Nucleus accumbens (tissue), 56 donors: ENCODE measurements around the gene FHOD1.

Source experiments
- DNase-seq, 56 donors: peaks; one replicate each; lab custom pipeline; 2025; lab: John Stamatoyannopoulos, UW

The FHOD1 gene

DNA sequence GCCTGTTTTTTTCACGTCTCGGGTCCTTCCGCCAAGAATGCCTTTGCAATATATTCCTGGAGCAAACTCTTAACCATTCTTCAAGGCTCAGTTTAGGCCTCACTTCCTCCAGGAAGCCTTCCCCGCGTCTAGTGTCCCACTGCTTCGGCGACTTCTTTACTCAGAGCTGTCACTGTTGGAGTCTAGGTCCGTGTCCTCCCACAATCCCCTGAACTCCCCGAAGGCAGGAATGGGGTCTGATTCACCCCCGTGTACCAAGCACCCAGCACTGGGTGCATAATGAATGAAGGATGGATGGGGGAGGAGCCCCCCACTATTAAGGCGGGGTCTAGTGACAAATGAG is 64.0 kb downstream of the FHOD1 start:
- DNase-seq, result no peak

DNA sequence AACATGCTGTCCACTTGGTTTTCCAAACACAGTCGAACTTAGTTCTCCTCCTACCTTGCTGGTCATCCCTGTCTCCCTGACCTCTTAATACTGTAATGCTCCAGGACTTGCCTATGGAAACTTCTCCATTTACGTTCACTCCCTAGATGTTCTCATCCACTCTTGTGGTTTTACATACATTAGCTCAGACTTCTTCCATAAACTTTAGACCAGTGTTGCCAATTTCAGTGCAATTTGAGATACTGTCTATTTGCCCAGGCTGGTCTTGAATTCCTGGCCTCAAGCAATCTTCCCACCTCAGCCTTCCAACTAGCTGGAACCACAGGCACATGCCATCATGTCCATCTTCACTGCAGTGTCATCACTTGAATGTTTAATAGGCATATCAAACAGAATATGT is 65.0 kb downstream of the FHOD1 start:
- no peak for DNase-seq

- DNase-seq, result no peak
Measured at GRCh38 chr16:67181346-67181745, 65.9 kb downstream of the FHOD1 start.

GRCh38 chr16:67180166-67180565 is 67.1 kb downstream of the FHOD1 start:
- no peak for DNase-seq

- no peak for DNase-seq
Measured at GRCh38 chr16:67179421-67180080, 67.7 kb downstream of the FHOD1 start.
